ENCODE measurements around the gene TXNRD1. TPM values are rescaled to one million over a fixed set of nuclear protein-coding genes. Genes with fewer than 3 reads are reported as not detected.

TXNRD1 gene
- total and polyA plus RNA-seq, 2 of the 8 experiments (the other 6 are each of a cell fraction or from before 2014, with no cell fraction given) = 56.8 to 127 TPM

DNA sequence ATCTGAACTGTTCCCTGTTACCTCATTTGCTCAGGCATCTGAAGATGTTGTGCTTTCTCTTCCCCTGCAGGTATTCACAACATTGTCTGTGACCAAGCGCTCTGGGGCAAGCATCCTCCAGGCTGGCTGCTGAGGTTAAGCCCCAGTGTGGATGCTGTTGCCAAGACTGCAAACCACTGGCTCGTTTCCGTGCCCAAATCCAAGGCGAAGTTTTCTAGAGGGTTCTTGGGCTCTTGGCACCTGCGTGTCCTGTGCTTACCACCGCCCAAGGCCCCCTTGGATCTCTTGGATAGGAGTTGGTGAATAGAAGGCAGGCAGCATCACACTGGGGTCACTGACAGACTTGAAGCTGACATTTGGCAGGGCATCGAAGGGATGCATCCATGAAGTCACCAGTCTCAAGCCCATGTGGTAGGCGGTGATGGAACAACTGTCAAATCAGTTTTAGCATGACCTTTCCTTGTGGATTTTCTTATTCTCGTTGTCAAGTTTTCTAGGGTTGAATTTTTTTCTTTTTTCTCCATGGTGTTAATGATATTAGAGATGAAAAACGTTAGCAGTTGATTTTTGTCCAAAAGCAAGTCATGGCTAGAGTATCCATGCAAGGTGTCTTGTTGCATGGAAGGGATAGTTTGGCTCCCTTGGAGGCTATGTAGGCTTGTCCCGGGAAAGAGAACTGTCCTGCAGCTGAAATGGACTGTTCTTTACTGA, 132.9 kb downstream of the TXNRD1 start:
- no peak for DNase-seq (ENCODE audit: low read depth in 1 of 2, low spot score in 2 of 2)
- Histone ChIP-seq H2BK15ac (ENCODE audit: low read length) (no peak overlapping the region), H3K14ac (ENCODE audit: insufficient read length) (no peak overlapping the region), H2AFZ (ENCODE audit: low read length) (no peak overlapping the region), H3K23me2 (ENCODE audit: low read depth, low read length) (no peaks in the 10 kb centered on the region), H3K27ac (ENCODE audit: low read depth, low read length) (no peak overlapping the region), H3K4ac (replicated peaks; ENCODE audit: insufficient read length, low read depth, low read length) (no peak overlapping the region), H3K56ac (replicated peaks; ENCODE audit: insufficient read length, low read depth, low read length) (no peak overlapping the region), H3K9ac (replicated peaks in 1 of 4; ENCODE audit: extremely low read depth in 1 of 4, low read depth in 3 of 4, low read length in 3 of 4) (no peak overlapping the region), H3K36me3 (ENCODE audit: control insufficient read depth in 2 of 4, insufficient read depth in 4 of 4, low read length in 3 of 4) (peaks cover 9 to 33% (median 10%) of the 10 kb centered on the region in 4 experiments), H2BK120ac (replicated peaks; ENCODE audit: low read depth, low read length) (no peak overlapping the region), H3K4me1 (replicated peaks in 1 of 4; ENCODE audit: control insufficient read depth in 3 of 4, insufficient read depth in 4 of 4, low read length in 3 of 4) (peaks cover 0 to 8% (median 6%) of the 10 kb centered on the region in 4 experiments; a peak in 5 of 7 replicates), H3K23ac (ENCODE audit: insufficient read length) (no peak overlapping the region), H4K91ac (replicated peaks; ENCODE audit: insufficient read length, low read length) (no peak overlapping the region), H2BK20ac (ENCODE audit: low read length) (no peak overlapping the region), H3K9me3 (ENCODE audit: insufficient read depth in 2 of 2, low read depth in 1 of 2, low read length in 1 of 2) (no peaks in the 10 kb centered on the region), H4K5ac (ENCODE audit: insufficient read length, low read depth, low read length) (no peak overlapping the region), H2AK5ac (ENCODE audit: low read depth, low read length) (no peak overlapping the region), H4K20me1 (replicated peaks in 1 of 2; ENCODE audit: control insufficient read depth in 1 of 2, insufficient read depth in 2 of 2, low read length in 2 of 2) (peaks cover 0 to 7% of the 10 kb centered on the region in 2 experiments), H2BK5ac (ENCODE audit: low read depth, low read length) (no peak overlapping the region), H3K79me2 (ENCODE audit: control insufficient read depth in 1 of 2, insufficient read depth in 2 of 2, low read length in 2 of 2) (0 out of 4 replicates have a peak, but pooled peaks cover 0 to 3% of the 10 kb centered on the region in 2 experiments), H4K8ac (ENCODE audit: extremely low read depth, insufficient read depth, low read length) (no peak overlapping the region), H3K27me3 (replicated peaks in 1 of 4; ENCODE audit: control insufficient read depth in 3 of 4, extremely low read depth in 1 of 4, insufficient read depth in 3 of 4, low read length in 3 of 4) (no peaks in the 10 kb centered on the region), H3K4me2 (ENCODE audit: insufficient read depth in 1 of 2, low read depth in 2 of 2, low read length in 2 of 2) (no peak overlapping the region), H3K4me3 (ENCODE audit: extremely low read depth in 1 of 4, insufficient read depth in 2 of 4, low read depth in 3 of 4, low read length in 4 of 4) (no peak overlapping the region), H2BK12ac (ENCODE audit: low read depth, low read length) (no peak overlapping the region), H3K18ac (ENCODE audit: extremely low read depth, low read length) (no peak overlapping the region), H3K79me1 (ENCODE audit: low read depth, low read length) (no peaks in the 10 kb centered on the region; the same call in 1 of the 2 replicates)
- ChIA-PET CTCF (ENCODE audit: partially characterized antibody) (interaction anchor here (0.9 to 2.9 kb wide), 2 partner anchors 9 to 10 kb away, joined by 4 to 11 read pairs; no protein-coding TSS in a partner anchor), POLR2A (ENCODE audit: partially characterized antibody) (interaction anchor here (1.7 kb wide), 1 partner anchor 30 kb away, joined by 4 read pairs; no protein-coding TSS in a partner anchor)
- WGBS, 2 experiments (ENCODE audit: extremely low coverage in 1 of 2, insufficient coverage in 1 of 2, insufficient read length in 1 of 2, insufficient replicate concordance in 2 of 2, low coverage in 1 of 2, low lambda C conversion rate in 2 of 2, missing lambda C conversion rate in 1 of 2) = 89% methylated on average over 11 of the region's 11 CpGs; no CpG with 5 or more reads in 1 of the 2 experiments
- FAIRE-seq = no peak
- no peak for TF ChIP-seq KDM1A (IDR thresholded peaks at IDR 0.05; ENCODE audit: borderline replicate concordance, low read length)
- no peak for TF ChIP-seq BRCA1 (IDR thresholded peaks at IDR 0.05; ENCODE audit: low read depth, low read length)
- no peak for TF ChIP-seq PHF8 (conservative IDR thresholded peaks at IDR 0.05; ENCODE audit: low read depth, low read length)
- no peak for TF ChIP-seq CEBPB (IDR thresholded peaks at IDR 0.05; ENCODE audit: low read depth, low read length)
- no peak for TF ChIP-seq CBX5 (IDR thresholded peaks at IDR 0.05; ENCODE audit: low read depth, low read length)
- no peak for TF ChIP-seq JUND (IDR thresholded peaks at IDR 0.05; ENCODE audit: low read length)
- TF ChIP-seq BACH1 (IDR thresholded peaks at IDR 0.05; ENCODE audit: low read length) = no peak
- no peak for TF ChIP-seq CTBP2 (IDR thresholded peaks at IDR 0.05; ENCODE audit: borderline replicate concordance, insufficient read depth, insufficient read length, low read length)
- no peak for TF ChIP-seq SP1 (IDR thresholded peaks at IDR 0.05; ENCODE audit: low read depth, low read length)
- no peak for TF ChIP-seq NRF1 (IDR thresholded peaks at IDR 0.05; ENCODE audit: low read depth, low read length)
- TF ChIP-seq, protein P1, sequence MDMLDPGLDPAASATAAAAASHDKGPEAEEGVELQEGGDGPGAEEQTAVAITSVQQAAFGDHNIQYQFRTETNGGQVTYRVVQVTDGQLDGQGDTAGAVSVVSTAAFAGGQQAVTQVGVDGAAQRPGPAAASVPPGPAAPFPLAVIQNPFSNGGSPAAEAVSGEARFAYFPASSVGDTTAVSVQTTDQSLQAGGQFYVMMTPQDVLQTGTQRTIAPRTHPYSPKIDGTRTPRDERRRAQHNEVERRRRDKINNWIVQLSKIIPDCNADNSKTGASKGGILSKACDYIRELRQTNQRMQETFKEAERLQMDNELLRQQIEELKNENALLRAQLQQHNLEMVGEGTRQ (IDR thresholded peaks at IDR 0.05; ENCODE audit: low read length) = no peak
- no peak for TF ChIP-seq SP2 (IDR thresholded peaks at IDR 0.05; ENCODE audit: low read length)

Measured in H1 (cell line).